GM19438 (cell line): Measurements from ENCODE around the gene TRMT112.

Experiments used
- ATAC-seq: cut with Tn5 transposase; IDR thresholded peaks from one replicate; pipeline ENCODE4 v1.9.1; 2021; ENCODE audit warnings: low read depth; ENCODE audit not compliant: unreplicated experiment

Gene TRMT112

DNA sequence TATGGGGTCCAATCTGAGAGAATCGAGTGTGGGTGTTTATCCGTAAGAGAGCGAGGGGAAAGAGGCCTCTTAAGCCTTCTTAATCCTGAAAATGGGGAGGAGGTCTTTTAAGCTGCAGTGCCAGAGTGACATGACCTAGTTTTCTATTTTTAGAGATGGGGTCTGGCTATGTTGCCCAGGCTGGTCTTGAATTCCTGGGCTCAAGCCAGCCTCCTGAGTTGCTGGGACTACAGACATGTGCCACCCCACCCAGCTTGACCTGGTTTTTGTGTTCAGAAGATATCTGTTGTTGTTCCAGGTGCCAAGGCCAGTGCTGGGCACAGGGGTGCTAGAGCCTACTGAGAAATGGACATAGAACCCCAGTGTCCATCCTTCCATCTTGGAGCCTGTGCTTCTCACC is 34.3 kb downstream of the TRMT112 start:
- no peak for ATAC-seq

DNA sequence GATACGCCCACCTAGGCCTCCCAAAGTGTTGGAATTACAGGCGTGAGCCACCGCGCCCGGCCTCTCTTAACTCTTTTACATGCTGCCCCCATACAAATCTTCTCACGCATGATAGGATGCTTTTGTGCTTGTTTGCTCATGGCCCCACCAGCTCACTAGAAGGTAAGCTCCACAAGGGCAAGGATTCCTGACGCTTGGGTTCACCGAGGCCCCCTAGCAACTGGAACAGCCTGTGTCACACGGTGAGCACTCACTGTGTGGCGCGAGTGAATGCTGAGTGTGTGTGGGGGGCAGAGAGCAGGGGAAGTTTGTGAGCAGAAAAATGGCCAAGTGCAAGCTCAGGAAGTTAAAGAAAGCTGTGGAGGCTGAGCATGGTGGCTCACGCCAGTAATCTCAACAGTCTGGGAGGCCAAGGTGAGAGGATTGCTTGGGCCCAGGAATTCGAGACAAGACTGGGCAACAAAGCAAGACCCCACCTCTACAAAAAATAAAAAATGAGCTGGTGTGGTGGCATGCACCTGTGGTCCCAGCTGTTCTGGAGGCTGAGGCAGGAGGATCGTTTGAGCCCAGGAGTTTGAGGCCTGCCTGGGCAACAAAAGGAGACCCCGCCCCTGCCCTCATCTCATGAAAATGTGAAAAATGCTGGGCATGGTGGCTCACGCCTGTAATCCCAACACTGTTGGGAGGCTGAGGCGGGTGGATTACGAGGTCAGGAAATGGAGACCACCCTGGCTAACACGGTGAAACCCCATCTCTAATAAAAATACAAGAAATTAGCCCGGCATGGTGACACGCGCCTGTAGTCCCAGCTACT is 35.2 kb downstream of the TRMT112 start:
- ATAC-seq, result no peak

DNA sequence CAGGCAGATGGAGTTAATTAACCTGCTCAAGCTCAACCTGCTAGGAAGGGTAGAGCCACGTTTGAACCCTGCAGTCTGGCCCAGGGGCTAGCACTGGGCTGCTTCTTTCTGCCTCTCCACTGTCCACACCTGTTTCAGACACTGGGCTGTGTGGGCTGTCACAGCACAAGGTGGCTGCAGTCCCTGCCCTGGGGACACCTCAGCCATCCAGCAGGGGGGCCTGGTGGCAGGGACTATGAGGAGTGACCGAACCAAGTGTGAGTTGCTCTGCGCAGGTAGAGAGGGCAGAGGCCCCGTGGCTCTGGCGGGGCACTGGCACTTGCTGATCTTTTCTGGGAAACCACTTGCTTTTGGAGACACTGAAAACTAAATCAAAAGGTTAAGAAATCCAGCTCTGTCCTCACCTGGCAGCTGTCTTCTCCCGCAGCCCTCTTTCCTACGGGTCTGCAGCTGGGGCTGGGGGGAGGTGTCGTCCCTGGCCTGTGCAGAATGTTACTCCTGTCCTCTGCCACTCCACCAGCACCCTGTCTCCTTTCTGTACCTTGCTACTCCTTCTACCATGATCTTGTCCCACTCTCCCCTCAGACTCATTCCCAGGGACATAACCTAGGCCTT is 38.7 kb downstream of the TRMT112 start:
- no peak for ATAC-seq

DNA sequence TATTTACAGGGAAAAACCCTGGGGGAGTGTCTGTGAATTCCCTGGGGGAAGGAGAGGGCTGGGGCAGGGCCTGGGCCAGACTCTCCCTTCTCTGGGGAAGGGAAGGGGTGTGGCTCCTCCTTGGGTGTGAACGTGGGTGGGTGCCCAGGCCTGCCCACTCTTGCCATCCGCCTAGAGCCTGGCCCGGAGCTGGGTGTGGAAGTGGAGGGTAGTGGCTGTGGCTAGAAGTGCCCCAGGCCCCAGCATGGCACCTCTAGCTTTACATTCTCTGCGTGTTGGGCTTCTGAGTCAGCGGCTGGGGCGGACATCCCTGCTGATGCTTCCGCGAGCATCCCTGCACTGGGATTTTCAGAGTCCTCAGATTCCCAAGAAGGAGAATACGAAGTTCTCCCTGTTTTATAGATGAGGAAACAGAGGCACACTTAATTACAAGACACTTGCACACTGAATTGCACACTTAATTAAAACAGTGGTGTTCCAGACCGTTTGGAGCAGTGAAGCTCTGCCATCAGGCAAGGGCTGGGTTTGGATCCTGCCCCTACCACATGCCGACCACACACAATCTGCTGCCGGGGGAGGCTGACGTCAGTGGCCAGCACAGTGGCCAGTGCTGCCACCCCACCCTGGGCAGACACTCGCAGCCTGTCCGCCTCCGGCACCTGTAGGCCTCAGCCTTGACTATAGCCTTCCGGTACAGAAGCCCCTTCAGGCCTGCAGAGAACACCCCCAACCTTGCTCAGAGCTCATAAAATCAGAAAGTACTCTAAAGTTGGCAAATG is 40.5 kb downstream of the TRMT112 start:
- ATAC-seq, result no peak

DNA sequence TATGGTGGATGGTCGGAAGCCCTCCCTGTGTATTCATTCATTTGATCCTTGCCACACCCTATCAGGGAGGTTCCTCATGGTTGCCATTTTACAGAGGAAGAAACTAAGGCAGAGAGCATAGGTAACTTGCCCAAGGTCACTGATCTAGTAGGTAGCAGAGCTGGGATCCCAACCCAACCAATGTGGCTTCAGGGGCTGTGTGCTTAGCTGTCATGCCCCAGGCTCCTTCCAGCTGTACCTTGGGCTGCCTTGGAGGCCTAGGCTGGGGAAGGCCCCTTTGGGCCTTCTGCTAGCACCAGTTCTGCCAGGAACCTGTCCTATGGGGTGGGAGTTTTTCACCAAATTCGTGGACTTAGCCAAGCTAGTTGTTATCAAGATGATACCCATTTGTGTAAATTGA is 41.5 kb downstream of the TRMT112 start:
- ATAC-seq, result no peak

DNA sequence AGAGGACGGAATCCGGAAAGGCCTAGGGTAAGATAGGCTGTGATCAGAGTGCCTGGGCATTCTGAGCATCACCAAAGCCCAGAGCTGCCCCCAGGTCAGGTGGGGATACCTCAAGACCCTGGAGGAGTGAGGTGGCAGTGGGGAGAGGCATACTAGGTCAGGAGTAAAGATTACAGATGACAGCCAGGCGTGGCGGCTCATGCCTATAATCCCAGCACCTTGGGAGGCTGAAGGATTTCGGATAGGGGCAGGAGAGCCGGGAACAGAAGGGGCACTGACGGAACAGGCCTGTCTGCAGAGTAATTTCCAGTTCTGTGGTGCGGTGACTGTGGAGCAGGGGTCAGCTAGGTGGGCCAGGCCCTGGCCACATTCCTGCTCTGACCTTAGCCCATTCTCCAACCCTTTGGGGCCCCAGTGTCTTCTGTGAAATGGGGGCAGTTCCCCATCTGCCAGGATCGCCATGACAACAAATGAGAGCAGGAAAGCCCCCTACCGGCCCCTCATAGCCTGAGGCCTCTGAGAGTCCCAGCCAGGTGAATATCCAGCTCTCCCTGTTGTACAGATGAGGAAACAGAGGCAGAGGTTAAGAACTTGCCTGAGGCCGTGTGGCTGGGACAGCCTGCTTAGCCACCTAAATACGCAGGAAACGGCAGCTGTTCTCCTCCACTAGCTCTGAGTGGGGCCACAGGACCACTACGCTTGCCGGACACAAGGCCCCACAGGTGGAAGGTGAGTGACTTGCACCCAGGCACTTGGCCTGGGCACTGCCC is 42.1 kb downstream of the TRMT112 start:
- no peak for ATAC-seq

DNA sequence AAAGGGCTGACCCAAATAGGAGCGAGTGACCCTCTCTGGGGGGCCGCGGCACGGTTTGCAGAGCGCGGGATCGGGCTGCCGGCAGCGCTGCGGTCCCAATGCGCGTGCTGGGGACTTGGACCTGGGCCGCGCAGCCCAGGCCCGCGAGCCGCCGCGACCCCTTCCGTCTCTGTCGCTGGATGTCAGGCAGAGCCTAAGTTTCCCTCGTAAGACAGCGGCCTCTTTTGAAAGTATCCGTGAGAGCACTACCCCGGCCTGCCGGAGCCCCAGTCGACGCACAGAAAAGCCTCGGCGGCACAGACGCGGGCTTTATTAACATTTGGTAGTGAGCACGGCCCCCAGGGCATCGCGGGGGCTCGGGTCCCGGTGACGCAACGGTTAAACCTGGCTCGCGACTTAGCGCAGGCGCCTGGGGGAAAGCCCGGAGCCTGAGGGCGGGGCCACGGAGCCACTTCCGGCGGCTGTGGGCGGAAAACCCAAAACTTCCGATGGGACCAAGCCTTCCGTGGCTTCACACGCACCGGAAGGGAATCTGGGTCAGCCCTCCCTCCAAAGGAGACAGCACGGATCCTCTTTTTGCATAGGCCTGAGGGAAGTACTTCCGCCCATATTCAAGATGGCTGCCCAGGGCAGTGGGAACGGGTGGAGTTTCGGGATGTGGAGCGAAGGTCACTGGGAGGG is 47.7 kb downstream of the TRMT112 start:
- ATAC-seq, result peak; percentile 58

DNA sequence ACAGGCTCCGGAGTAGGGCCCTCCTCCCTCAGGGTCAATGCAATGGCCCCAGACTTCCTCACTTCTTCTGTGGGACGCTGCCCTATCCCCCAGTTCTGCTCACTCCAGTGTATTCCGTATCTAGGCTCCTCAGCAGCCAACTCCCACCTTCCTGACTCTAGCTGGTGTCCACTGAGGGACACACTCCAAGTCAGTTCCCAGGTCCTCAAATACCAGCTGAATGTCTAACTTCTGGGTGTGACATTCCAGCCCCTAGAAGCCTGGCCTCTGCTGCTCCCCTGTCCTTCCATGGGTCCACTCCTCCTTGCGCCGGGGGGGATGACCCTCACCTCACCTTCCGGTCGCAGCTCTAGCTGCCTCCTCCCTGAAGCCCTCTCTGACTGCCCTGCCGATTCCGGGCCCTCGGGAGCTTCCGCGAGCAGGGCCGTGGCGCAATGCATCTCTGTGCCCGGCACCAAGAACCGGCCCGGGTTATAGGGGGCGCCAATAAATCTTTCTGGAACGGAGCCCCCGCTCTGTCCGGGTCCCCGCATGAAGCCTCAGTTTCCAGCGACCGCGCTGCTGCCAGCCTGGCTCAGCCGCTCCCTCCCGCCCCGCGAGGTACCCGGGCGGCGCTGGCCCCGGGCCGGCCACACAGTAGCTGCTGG is 48.3 kb downstream of the TRMT112 start:
- peak; percentile 7 for ATAC-seq

DNA sequence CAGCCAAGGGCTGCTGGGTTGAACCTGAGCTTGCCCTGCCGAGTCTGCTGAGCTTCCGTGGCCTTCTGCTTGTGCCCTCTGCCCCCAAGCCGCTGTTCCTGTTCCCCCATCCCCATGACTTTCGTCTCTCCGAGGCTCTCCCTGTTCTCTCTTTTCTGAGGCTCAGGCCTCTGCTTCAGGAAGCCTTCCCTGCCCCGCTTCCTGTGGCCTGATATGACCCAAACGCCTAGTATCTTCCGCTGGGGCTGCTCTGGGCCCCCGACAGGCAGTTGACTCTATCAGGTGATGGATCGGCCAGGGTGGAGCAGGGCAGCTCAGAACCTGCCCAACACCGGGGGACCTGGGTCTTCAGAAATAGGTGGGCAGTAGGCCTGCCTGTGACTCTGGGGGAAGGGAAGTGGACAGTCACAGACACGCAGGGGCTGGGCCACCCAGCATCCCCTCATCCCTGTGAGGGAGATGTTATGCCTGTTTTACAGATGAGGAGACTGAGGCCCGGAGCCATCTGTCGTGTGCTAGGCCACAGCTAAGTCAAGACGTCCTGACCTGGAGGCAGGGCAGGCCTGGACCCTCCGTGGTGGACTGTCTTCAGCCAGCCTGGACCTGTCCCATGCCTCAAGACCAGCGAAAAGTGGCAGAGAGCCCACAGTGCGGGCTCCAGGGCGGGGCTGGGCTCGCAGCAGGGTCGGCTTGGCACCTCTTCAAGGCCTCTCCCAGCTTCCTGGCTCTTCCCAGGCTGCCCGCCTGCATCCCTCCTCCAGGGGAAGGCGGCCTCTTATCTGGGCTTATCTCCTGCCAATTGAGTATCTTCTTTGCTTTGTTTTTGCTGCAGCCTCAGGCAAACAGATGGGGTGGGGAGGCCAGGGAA is 49.1 kb downstream of the TRMT112 start:
- no peak for ATAC-seq

DNA sequence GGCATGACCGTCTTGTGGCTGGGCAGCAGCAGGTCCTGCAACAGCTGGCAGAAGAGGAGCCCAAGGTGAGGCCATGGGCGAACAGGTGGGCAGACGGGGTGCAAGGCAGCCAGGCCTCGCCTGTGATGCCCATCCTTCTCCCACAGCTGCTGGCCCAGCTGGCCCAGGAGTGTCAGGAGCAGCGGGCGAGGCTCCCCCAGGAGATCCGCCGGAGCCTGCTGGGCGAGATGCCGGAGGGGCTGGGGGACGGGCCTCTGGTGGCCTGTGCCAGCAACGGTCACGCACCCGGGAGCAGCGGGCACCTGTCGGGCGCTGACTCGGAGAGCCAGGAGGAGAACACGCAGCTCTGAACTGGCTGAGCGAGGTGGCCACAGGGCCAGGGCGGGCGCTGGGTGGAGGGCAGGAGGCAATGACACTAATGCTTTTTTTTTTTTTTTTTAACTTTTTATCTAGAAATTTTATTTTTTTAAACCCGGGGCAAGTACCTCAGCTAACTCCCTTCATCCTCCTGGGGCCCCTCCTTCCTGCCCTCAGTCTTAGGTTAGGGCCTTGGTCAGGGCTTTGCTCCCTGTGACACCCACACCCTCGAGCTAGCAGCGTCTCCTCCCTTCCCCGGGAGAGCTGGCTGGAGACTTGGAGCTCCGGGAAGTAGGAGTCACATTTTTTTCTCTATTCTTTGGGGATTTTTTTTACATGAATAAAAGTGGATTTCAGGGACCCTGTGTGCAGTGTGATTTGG is 50.0 kb downstream of the TRMT112 start:
- ATAC-seq, result no peak
